ENCODE data around the gene UPP2.

GRCh38 chr2:158060160-158060834 lies 41.4 kb upstream of the UPP2 start:
- TF ChIP-seq CTCF (IDR thresholded peaks at IDR 0.05) (no peak), POLR2A (IDR thresholded peaks at IDR 0.05) (no peak)
